ENCODE data around the gene UMODL1.
A peak's percentile ranks its signal among the peaks of the same experiment; 100 is the strongest.
"Not testable (repeated sequence)": the region's sequence is repeated elsewhere in the genome, so short reads cannot be mapped to it uniquely, and the experiment has no call there.

UMODL1 gene

DNA sequence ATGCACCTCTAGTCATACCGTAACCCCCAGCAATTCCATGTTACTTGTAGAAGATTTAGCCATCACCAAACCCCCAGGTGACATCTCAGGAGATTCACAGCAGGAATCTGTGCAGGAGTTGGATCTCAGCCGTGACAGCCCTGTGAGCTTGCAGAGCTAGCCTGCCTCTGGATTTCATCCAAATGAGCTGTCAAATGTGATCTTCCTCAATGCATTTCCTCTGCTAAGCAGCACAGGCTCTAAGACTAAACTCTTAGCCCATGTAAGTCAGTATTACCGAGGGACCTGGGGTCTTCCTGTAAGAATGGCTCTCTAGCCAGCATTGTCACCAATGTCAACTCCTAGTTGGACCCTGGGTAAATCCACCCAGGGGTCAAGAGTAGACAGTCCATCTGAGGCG is 41.7 kb downstream of the UMODL1 start:
- no peak for DNase-seq (ENCODE audit: low spot score)

DNA sequence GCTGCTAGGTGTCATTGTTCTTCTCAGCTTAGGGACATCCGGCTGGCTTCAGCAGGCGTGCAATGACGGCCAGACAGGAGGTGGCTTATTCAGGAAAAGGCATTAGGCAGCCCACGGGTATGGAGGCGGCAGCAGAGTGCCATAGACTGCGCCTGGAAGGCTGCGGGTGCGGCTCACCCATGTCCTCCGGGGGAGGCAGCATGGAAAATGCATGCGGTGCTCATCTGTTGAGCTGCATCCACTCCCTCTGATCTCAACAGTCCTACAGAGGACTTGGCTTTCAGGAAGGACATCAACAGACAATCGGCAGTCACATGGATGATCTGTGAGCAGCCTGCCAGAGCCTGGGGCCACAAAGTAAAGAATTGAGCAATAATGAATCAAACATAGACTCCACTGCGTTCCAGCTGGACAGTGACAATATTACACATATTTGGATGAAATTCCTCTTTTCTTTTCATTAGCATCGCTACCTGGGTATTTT is 42.9 kb downstream of the UMODL1 start:
- DNase-seq (ENCODE audit: low spot score), result no peak
- TF ChIP-seq, protein P1, sequence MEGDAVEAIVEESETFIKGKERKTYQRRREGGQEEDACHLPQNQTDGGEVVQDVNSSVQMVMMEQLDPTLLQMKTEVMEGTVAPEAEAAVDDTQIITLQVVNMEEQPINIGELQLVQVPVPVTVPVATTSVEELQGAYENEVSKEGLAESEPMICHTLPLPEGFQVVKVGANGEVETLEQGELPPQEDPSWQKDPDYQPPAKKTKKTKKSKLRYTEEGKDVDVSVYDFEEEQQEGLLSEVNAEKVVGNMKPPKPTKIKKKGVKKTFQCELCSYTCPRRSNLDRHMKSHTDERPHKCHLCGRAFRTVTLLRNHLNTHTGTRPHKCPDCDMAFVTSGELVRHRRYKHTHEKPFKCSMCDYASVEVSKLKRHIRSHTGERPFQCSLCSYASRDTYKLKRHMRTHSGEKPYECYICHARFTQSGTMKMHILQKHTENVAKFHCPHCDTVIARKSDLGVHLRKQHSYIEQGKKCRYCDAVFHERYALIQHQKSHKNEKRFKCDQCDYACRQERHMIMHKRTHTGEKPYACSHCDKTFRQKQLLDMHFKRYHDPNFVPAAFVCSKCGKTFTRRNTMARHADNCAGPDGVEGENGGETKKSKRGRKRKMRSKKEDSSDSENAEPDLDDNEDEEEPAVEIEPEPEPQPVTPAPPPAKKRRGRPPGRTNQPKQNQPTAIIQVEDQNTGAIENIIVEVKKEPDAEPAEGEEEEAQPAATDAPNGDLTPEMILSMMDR (IDR thresholded peaks at IDR 0.05; ENCODE audit: extremely low read depth, missing control alignments), result no peak

More for the DNA sequence above, 41.7 kb downstream of the UMODL1 start:
- TF ChIP-seq, protein P1 (IDR thresholded peaks at IDR 0.05; ENCODE audit: extremely low read depth, missing control alignments), result no peak

DNA sequence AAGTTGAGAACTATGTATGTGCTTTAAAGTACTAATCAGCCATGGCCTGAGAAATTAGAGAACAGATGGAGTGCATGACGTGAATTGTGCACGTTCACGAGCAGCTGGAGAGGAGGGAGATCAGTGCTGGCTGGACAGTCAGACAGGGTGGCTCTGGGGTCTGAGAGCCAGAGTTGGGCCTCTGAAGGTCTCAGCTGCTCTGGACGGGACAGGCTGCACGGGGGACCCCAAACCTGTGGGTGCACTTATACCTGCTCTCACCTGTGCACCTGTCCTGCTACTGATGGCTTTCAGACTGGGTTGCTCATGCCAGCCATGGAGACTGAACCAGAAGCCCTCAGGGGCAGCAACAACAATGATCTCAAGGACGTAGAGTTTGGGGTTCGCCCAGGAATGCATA is 43.5 kb downstream of the UMODL1 start:
- TF ChIP-seq, protein P1 (IDR thresholded peaks at IDR 0.05; ENCODE audit: extremely low read depth, missing control alignments), result no peak
- DNase-seq (ENCODE audit: low spot score), result no peak

DNA sequence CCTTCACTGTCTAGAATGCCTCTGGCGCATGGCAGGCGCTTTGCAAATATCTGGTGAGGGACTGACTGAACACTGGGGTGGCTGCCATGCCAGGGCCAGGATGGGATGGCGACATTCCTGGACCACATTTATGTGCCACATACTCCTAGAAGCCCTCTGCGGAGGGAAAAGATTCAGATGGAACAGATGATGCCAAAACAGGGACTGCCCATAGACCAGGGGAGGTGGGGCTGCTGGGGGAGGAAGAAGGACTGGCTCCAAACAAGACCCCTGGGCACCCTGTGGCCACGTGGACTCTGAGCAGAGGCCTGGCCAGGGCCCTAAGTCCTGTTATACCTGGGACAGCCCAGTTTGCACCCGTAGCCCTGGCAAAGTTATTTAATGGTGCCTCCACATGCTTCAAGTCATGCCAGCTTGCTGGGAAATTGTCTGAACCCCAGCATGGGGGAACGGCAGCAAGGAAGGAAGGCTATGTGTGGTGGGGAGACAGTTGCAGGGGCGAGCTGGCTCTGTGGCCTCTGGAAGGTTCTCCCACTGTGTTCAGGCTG is 44.1 kb downstream of the UMODL1 start:
- TF ChIP-seq, protein P1 (IDR thresholded peaks at IDR 0.05; ENCODE audit: extremely low read depth, missing control alignments), result no peak
- no peak for DNase-seq (ENCODE audit: low spot score)

DNA sequence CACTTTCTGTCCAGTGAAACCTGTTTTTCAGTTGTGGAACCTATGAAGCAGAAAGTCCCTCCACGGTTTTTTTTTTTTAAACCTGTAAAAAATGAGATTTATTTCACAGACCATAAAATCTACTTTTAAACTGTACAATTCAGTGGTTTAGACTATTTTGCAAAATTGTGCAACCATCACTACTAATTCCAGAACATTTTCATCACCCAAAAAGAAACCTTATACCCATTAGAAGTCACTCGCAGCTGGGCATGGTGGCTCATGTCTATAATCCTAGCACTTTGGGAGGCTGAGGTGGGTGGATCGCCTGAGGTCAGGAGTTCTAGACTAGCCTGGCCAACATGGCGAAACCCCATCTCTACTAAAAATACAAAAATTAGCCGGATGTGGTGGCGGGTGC is 45.4 kb downstream of the UMODL1 start:
- not testable (repeated sequence) for DNase-seq (ENCODE audit: low spot score)

DNA sequence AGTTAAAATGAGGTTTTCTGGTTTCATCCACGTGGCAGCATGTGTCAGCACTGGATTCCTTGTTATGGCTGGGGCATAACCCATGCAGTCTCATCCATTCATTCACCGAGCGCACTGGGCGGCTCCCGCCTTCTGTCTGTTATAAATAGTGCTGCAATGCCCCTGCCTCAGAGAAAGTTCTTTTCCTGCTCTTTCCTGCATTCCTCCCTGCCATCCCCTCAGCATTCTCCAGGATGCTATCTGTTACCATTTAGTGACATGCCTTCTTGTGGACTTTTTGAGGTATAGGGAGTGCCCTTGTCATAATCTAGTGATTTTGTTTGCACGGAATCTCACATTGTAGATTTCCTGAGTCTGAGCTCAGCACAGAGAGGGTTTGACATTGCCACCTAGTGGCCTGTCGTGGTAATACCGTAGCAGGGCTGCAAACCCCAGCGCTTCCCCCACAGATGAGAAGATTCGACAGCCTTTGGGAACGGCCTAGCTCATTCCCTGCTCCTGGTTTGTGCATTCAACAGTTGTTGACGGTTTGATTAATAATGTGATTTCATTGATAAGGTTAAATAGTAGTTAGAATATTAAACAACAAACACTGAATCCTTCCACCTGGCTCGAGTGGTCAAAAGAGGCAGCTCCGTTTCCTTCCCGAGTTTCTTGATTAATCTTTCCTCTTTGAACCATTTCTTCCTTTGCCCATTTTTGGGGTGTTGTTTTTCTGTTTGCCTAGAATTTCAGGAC is 46.3 kb downstream of the UMODL1 start:
- TF ChIP-seq, protein P1 (IDR thresholded peaks at IDR 0.05; ENCODE audit: extremely low read depth, missing control alignments), result peak; percentile 74
- peak; percentile 86 for DNase-seq (ENCODE audit: low spot score)

DNA sequence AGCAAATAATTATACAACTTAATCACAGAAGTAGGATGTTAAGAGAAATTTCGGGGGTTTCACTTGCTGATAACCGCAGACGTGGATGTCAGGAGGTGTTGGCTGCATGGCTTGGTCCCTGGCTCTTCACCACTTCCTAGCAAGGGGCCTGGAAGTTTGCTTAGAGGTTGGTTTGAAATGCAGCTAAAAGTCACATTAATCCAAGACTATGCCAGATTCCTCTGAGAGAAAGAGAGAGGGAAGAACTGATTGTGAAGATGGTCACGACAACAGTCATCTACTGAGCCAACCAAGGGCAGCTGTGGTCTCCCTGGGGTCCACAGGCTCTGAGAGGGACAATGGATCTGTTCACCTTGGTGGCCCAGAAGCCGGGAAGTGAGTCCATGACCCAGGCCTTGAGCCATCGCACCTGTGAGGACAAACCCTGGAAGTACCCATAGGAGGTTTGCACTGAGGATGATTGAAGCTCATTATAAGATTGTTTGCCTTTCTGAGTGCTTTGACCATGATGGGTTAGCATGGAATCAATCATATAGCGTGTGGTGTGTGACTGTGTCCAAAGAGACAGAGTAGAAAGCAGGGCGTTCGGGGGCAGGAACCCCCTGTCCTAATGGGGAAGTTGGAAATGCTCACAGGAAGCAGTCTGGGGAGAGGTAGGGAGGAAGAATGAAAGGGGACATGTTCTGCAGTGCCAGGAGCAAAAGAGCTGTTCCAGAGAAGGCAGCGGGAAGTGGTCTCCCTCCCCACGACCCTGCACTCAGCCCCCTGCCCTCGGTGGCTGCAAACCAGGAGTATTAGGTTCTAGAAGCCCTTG is 47.1 kb downstream of the UMODL1 start:
- TF ChIP-seq, protein P1 (IDR thresholded peaks at IDR 0.05; ENCODE audit: extremely low read depth, missing control alignments), result no peak

More for the DNA sequence above, 47.1 kb downstream of the UMODL1 start:
- DNase-seq (ENCODE audit: low spot score), result no peak
